ENCODE data around the gene LRP1B.

The LRP1B gene

GRCh38 chr2:141791521-141791920, 339.3 kb downstream of the LRP1B start:
- no peak for TF ChIP-seq CTCF (IDR thresholded peaks at IDR 0.05)
- TF ChIP-seq ZFX (IDR thresholded peaks at IDR 0.05; ENCODE audit: borderline replicate concordance) = no peak
- H3K27ac ChIP-seq = no peak overlapping the region

- H3K27ac ChIP-seq = no peak overlapping the region
- TF ChIP-seq ZFX (IDR thresholded peaks at IDR 0.05; ENCODE audit: borderline replicate concordance) (no peak), CTCF (IDR thresholded peaks at IDR 0.05) (no peak)
Measured at GRCh38 chr2:141782574-141782973, 348.2 kb downstream of the LRP1B start.

- TF ChIP-seq CTCF (IDR thresholded peaks at IDR 0.05) = no peak
- TF ChIP-seq ZFX (IDR thresholded peaks at IDR 0.05; ENCODE audit: borderline replicate concordance) = no peak
- H3K27ac ChIP-seq = no peak overlapping the region
Measured at GRCh38 chr2:141778315-141778835, 352.4 kb downstream of the LRP1B start.

- no peak overlapping the region for H3K27ac ChIP-seq
- TF ChIP-seq ZFX (IDR thresholded peaks at IDR 0.05; ENCODE audit: borderline replicate concordance) (no peak), CTCF (IDR thresholded peaks at IDR 0.05) (no peak)
Measured at GRCh38 chr2:141770530-141770929, 360.3 kb downstream of the LRP1B start.

GRCh38 chr2:141767691-141768090, 363.1 kb downstream of the LRP1B start:
- no peak for TF ChIP-seq ZFX (IDR thresholded peaks at IDR 0.05; ENCODE audit: borderline replicate concordance)
- H3K27ac ChIP-seq = no peak overlapping the region

GRCh38 chr2:141767051-141767450, 363.8 kb downstream of the LRP1B start:
- H3K27ac ChIP-seq = no peak overlapping the region
- TF ChIP-seq CTCF (IDR thresholded peaks at IDR 0.05) (no peak), ZFX (IDR thresholded peaks at IDR 0.05; ENCODE audit: borderline replicate concordance) (no peak)

- TF ChIP-seq ZFX (IDR thresholded peaks at IDR 0.05; ENCODE audit: borderline replicate concordance) = no peak
- TF ChIP-seq CTCF (IDR thresholded peaks at IDR 0.05) = no peak
- no peak overlapping the region for H3K27ac ChIP-seq
Measured at GRCh38 chr2:141766225-141766624, 364.6 kb downstream of the LRP1B start.

- H3K27ac ChIP-seq = no peak overlapping the region
- TF ChIP-seq ZFX (IDR thresholded peaks at IDR 0.05; ENCODE audit: borderline replicate concordance) (no peak), CTCF (IDR thresholded peaks at IDR 0.05) (no peak)
Measured at GRCh38 chr2:141748616-141749015, 382.2 kb downstream of the LRP1B start.
